ENCODE data around the gene NAPB.

The NAPB gene

DNA sequence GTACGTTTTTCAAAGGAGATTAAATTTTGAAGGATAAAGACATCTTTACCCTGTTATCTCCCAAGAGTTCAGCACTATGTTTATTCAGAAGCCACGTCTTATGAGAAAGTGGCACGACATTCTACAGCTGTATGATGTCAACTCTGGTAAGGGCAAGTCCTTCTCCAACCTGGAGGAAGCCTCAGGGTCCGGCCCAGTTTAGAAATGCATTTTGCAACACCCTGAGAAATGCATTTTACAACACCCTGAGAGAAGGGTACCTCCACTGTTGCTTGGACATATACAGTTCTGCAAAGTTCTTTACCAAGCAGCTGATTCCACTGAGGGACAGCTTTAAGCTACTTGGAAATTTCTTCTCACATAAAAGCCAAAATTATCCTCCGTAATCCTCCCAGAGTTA, 17.5 kb downstream of the NAPB start:
- no peak for DNase-seq

DNA sequence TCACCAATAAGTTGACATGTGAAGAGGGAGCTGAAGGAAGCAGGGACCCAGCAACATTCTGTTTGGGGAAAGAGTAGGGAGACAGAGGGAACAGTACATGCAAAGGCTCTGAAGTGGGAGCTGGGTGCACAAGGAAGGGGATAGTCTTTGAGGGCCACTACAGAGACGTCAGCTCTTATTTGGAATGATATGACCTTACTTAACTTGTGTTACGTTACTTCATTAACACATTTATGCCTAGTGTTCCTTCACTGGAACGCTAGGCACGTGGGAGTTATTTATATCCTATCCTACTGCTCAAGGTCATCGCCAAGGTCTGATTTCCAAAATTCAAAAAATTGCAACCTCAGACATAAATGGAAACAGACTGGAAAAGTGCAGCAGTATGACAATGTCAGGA, 20.2 kb downstream of the NAPB start:
- no peak for DNase-seq

DNA sequence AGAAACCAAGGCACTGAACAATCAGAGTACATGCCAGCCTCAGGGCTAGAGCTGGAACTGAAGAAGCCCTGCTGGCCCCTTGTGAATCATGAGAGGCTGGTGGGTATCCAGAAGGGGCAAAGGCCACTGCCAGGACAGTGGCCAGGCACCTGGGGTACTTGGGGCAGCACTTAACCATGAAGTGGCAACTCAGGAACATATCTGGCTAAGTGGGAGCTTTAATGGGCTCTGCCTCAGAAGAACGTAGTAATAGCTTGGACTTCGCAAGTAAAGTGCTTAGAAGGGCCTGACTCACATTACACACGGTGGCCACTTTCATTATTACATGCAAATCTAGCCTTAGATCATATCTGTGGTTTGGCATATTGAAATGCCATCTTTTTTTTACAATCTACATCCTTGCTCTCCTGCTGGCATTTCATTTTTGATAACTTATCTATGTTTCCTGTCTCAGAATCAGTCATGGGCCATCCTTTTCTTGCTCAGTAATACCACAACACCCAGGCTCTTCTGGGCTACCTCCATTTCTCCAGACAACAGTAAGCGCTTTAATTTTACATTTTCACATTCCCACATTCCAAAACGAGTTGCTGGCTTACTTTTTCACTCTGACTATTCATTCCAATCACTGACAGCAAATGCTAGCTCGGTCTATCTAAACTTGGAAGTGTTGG, 21.6 kb downstream of the NAPB start:
- no peak for DNase-seq

DNA sequence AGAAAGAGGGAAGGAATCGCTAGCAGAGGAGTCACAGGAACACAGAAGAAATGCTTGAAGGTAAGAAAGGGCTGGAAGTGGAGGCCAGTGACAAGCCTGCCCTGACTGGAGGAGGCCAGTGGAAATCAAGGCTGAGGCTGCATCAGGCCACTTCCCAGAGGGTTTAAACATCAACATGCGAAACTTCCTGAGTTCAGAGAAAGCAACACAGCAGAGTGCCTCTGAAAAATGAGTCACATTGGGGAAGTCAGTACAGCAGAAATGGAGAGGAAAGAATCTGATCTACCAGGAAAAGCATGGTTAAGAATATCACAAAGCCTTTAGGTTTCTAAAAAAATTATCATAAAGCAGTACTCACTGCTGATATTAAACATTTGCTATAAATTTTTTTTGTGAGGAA, 23.3 kb downstream of the NAPB start:
- DNase-seq: peak; percentile 19

DNA sequence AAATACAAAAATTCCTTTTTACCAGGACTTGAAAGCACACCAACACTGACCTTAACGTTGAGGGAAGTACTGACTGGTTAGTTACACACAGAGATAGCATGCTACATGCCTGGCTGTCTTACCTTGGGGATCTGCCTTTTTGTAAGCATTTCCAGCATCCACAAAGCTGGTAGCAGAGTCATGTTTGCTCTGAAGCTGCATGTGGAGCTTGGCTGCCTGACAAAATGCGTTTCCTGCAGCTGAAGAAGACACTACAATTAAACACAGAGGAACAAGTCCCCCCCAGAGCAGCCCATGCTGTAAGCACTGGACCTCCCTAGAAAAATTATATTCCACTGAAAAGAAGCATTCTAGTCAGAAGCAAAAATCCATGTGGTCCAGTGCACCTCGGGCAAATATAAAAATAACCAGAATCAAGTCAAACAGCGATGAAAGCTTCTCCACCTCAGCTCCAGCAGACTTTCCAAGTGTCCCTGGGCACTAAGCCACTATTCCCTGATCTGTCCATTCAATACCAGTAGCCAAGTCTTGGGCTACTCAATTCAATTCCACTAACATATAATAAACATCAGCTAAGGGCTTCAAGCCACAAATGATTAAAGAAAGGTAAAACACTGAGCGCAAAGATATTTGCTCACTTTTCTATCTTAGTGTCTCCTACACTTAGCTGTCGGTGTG, 24.2 kb downstream of the NAPB start:
- no peak for DNase-seq

DNA sequence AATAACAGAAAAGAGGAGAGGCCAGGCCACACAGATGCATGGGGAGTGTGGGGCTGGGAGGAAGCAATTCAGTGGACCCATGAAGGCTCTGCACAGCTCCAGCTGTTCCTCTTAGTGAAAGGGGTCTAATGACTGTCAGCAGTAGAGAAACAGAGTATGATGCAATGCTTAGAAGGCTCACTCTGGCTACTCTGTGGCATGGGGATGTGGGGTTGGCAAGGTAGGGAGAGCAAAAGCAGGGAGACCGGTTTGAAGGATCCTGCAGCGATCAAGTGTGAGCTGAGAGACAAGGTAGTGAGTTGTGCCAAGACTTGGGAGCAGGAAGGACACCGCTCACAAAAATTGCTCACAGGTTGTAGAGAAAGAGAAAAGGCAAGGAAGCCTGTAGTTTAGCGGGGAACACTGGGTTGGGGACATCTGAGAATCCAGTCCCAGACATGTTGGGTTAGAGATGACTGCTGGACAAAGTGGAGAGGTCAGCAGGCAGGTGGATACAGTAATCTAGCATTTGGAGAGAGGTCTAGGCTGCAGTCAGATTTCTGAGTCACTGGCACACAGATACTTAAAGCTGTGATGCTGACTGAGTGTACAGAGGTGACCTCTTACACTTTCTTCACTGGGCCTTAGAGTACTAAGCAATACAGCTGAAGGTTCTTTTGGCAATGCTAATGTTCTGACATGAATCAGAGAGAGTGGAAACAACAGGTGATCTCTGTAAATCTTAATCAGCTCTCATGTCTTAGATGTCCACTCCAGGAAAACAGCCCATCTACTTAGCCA, 27.1 kb downstream of the NAPB start:
- DNase-seq: no peak

DNA sequence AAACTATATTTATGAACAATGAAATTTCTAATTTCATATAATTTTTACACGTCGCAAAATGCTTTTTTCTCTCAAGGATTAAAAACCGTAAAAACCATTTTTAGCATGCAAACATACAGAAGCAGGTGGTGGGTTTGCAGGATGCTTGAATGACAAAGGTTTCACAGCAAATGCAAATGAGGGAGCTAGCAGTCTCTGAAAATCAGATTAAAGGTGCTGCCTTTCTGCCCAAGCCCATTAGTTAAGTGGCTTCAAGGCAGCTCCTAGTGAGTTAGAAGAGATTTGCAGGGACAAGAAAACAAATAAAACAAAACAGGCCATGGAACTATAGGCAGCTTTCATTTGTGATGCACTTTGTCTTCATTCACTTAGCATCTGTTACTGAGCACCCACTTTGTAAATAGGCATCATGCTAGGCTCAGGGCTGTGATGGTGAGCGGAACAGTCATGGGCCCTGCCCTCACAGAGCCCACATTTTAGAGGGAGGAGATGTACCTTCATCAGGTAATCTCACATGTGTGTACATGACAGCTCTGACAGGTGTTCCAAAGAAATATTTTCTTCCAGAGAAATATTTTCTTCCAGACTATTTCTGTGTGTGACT, 29.5 kb downstream of the NAPB start:
- no peak for DNase-seq

DNA sequence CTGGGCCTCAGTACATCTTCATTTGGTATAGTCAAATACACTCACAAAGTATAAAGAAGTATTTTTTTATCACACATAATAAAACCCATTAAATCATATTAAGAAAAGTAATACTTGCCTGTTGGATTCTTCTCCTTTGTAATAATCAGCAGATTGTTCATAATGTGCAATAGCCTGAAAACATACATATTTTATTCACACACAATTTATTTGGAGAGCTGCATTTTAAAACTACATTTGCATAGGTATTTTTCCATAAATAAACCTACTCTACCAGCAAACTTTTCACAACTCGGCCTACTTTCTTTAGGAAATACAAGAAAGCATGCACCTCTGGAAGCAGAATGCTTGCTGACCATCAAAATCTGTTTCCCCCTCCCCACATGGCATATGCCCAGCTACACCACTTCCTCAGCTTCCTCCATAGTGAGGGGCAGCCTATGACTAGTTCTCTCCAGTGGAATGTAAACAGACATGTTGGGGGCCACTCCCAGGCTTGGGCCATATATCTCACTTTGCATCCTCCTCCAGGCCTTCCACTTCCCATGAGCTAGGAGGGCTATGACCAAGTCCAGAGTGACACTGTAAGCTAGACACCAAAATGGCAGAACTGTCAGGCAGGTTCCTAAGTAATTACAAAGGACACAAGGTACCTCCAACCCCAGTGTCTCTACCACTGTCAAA, 31.1 kb downstream of the NAPB start:
- DNase-seq: no peak

DNA sequence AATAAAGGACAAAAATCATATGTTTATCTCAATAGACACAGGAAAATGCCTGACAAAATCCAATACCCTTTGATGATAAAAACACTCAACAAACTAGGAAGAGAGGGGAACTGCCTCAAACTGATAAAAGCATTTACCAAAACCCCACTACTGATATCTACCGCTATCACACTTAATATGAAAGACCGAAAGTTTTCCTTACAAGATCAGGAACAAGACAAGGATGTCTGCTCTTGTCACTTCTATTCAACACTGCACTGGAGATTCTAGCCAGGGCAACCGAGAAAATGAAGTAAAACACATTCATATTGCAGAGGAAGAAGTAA, 34.2 kb downstream of the NAPB start:
- DNase-seq: no peak

DNA sequence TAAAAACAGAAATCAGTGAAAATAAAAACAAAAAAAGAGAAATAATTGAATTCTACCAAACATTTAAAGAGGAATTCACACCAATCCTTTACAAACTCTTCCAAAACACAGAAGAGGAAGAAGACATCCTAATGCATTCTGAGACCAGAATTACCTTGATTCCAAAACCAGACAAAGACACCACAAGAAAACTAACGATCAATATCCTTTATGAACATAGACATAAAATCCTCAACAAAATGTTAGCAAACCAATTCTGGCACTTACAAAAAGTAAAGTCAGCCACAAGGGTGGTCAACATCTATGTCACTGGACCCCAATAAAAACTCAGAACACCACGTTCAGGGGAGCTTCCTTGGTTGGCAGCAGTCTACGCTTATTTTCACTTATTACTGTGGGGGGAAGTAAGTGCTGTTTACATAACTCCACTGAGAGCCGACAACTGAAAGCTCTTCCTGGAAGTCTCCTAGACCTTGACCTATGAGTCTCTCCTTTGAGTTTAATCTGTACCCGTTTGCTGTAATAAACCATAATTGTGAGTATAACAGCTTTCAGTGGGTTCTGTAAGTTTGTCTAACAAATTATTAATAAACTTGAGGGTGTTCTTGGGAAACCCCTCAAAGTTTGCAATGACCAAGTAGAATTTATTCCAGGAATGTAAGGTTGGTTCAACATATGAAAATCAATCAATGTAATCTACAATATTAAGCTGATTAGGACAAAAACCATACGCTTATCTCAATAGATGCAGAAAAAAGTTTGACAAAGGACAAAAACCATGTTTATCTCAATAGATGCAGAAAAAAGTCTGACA, 34.8 kb downstream of the NAPB start:
- no peak for DNase-seq

DNA sequence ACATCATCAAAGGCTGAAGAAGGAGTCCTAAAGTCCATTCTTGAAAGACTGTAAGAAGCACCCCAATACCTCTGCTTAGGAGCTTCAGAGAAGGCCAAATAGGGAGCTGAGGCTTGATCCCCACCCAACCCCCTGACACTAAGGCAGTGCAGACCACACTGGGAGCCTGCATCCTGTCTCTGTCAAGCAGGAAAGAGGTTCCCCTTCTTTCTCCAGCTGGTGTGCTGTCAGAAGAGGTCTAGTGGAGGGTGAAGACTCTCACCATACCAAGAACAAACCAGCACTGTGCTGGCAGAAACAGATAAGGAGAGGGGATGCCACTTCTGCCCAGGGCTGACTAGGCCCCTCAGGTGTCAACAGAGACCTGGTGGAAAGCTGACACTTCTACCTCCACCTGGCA, 39.4 kb downstream of the NAPB start:
- peak; percentile 58 for DNase-seq

DNA sequence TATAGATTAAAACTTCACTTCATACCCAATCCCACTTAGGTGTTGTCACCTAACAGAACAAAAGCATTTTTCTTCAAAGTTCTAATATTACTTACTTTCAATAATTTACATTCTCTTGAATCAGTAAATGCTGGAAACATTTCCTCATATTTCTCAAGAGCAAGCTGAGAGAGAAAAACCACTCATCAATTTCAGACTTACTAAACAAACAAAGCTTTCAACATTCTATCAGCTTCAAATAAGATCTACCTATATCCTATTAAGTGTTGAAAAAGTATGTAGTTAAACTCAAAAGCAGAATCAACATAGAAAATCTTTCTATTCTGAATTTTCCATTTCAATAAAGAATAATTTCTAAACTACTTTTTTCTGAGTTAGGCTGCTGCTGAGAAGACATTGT, 41.5 kb downstream of the NAPB start:
- DNase-seq: no peak

DNA sequence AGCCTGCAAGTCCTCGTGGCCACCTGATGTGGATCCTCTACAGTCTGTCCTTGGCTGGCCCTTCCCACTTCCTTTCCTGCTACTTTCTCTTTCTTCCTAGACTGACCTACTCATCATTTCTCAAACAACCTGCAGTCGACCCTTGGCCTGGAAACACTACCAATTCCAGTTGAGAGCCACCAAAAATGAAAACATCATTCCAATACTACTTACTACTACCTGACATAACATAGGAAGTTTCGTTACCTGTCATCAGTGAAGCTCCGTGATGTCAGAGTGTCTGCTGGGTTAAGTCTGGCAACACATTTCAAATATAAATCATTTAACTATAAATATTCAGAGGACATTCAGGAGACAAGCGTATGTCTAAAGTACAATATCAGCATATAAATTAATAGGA, 45.5 kb downstream of the NAPB start:
- no peak for DNase-seq

DNA sequence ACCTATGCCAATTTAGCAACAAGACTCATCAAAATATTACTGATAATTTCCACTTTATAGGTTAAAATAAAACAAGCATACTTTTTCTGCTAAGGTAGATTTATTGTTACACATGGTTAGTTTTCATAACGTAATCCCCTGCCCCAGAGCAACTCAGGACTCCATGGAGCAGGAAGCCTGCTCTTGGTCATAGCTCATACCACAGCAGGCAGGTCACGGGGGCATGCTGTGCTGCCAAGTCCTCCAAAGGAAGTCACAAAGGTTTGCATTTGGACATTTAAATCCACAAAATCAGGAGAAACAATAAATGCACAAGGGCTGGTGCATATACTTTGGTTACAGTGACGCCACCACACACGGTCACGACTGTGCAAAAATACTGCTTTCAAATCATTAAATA, 46.8 kb downstream of the NAPB start:
- no peak for DNase-seq

DNA sequence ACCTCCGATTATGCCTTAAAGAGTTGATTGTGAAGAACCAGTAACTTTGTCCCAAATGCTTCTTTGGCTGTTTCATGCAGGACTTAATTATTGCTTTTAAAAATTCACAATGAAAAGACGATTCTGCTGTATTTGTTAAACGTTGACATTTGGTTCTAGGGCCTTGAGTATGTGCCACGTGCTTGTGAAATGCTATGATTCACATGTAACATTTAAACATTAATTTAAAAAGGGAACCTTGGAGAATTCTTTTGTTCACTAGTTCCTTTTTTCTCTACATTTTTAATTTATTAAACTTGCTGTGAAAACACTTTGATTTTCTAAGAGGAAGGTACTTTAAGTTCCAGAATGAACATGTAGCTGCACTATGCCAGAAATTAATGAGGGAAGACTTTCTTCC, 49.8 kb downstream of the NAPB start:
- DNase-seq: no peak

DNA sequence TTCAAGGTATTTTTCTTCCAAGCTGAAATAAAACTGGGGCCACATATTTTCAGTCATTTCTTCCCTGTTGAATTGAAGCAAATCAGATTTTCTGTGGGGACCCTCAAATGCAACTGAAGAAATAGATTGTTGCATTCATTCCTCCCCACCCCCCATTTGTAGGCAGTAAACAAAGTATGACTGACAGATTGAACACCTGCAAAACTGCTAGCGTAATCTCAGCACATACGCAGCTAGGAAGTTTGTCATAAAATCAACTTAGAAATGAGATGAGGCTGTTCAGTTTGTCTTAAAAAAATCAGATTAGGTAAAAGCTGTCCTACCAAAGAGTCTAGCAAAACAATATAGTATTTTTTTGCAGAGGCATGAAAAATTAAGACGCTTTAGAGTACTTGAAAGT, 50.4 kb downstream of the NAPB start:
- DNase-seq: no peak

DNA sequence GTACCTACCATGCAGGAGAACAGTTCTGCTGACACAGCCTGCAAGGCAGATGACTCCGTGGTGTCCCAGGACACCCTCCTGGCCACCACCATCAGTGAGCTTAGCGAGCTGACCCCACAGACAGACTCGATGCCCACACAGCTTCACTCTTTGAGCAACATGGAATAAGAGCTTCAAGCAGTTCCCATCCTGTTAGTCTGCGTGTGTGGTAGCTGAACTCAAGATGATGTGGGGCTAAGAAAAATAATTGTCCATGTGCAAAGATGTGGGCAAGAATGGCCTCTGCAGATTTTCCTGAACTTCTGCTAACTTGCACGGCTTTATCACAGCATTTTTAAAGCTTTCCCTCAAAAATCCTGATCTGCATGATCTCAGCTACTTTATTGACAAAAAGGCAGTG, 51.0 kb downstream of the NAPB start:
- DNase-seq: no peak

DNA sequence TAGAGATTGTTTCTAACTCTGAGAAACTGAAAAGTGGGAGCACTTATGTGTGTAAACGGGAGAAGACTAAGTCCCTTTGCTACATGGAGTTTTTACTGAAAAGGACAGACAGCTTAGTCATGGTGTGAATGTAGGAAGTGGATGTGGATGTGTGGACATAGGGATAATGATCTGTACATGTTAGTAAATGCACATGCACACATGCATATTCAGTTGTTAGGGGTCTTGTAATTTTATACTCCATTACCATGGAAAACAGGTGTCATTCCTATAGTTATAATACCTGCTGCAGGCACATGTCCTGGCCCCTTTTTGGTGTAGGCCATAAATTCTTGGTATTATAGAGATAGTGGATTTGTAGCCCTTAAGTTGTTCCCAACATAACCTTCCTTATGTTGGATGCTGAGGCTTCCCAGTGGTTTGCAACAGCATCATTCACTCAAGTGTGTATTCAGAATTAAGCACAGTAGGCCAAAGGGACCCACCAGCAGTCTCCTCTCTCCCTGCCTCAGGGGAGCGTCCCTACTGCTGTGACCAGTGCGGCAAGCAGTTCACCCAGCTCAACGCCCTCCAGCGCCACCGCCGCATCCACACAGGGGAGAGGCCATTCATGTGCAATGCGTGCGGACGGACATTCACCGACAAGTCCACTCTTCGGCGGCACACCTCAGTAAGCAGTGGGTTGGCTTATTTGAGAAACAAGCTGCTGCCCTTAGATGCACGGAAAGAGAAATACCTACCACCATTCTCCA, 52.0 kb downstream of the NAPB start:
- DNase-seq: no peak

DNA sequence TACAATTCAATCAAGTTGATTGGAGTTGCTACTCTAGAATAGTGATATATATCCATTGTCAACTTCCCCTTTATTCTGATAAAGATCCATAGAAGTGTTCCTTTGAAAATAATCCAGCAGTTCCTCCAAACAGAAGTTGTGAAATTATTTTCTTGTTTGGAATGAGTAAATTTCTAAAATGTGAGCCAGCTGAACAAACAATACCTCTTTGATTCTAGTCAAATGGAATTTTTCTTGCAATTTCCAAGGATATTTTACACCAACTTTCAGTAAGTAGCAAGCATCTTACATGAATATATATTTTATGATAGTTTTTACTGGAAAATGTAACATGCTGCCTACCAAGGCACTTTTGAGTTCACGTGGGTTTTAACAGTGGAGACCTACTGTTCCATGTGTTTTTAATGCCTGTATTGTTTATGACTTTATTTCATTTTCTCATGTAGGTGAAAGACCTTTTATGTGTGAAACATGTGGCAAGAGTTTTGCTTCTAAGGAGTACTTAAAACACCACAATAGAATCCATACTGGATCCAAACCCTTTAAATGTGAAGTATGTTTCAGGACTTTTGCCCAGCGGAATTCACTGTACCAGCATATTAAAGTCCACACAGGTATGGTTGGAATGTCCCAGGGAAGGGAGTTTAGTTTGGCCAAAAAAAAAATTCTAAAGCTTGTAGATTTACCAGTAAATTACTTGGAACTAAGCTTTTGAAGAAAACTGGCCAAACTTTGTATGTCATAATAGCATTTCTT, 52.8 kb downstream of the NAPB start:
- DNase-seq: no peak

DNA sequence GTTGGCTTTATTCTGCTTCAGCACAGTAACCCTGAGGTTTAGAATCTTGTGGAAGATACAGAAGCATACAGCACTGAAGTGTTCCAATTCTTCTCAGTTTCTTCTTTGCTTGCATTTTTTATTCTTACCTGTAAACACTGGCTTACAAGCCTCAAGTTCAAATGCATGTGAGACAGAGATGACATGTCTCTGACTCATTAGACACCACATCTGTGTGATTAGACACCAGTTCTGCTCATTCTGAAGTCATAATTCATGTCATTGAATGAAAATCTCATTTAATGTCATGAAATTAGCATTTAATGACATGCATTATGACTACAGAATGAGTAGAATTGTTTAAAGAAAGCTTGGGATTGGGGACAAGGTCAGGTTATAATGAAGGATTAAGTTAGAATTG, 53.5 kb downstream of the NAPB start:
- DNase-seq: no peak

DNA sequence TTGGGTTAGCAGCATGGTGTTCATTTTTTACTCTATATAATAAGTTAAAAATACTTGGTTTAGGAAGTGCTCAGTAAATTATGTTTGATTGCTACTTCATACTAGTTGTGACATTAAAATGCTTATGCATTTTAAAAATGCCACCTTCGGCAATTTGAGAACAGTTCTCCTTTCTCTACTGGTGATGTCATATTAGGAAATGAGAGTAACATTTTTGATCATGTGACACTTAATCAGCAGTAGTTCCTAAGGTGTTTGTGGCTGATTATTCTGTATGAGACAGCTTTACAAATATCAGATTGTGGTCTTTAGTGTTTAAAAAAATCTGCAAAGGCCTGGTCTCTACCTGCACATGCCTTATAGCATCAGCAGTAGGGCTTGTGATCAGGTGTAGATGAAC, 54.9 kb downstream of the NAPB start:
- DNase-seq: no peak
